HepG2 (cell line): ENCODE results near the gene NRSN2. TPM values are rescaled to one million over a fixed set of nuclear protein-coding genes. Genes with fewer than 3 reads are reported as not detected.

Experiments used
- CBFB ChIP-seq: sonication (generic); formaldehyde crosslinking; IDR thresholded peaks from 2 replicates; pipeline ENCODE4 v1.4.0; 2020; ENCODE audit warnings: missing genetic modification reagents
- CEBPG ChIP-seq: IDR thresholded peaks from 2 replicates; pipeline ENCODE4 v1.6.1; 2016
- GABPB1 ChIP-seq: IDR thresholded peaks from 2 replicates; pipeline ENCODE4 v1.6.1; 2016; ENCODE audit warnings: mild to moderate bottlenecking, missing genetic modification reagents, moderate library complexity, missing compliant biosample characterization
- HHEX ChIP-seq: IDR thresholded peaks from 2 replicates; pipeline ENCODE4 v1.6.1; 2016; ENCODE audit warnings: control low read depth
- HOXA3 ChIP-seq: sonication (generic); formaldehyde crosslinking; IDR thresholded peaks from 2 replicates; pipeline ENCODE4 v1.5.0; 2020; ENCODE audit warnings: missing genetic modification reagents
- JARID2 ChIP-seq: sonication (generic); formaldehyde crosslinking; IDR thresholded peaks from 2 replicates; pipeline ENCODE4 v1.8.1; 2023; ENCODE audit warnings: missing genetic modification reagents, inconsistent platforms; ENCODE audit not compliant: insufficient replicate concordance
- NFYB ChIP-seq: sonication (generic); formaldehyde crosslinking; IDR thresholded peaks from 2 replicates; pipeline ENCODE4 v1.4.0; 2020; ENCODE audit warnings: missing genetic modification reagents
- RFX3 ChIP-seq: IDR thresholded peaks from 2 replicates; pipeline ENCODE4 v1.6.1; 2016; ENCODE audit warnings: missing biosample characterization, missing genetic modification reagents
- SIN3B ChIP-seq: fragments of 150-350 bp; IDR thresholded peaks from 2 replicates; pipeline ENCODE4 v1.6.1; 2014; ENCODE audit warnings: low read length
- ZC3H4 ChIP-seq: sonication (generic); formaldehyde crosslinking; IDR thresholded peaks from 2 replicates; pipeline ENCODE4 v1.4.0; 2020; ENCODE audit warnings: missing genetic modification reagents, borderline replicate concordance
- ZNF292 ChIP-seq: sonication (generic); formaldehyde crosslinking; IDR thresholded peaks from 2 replicates; pipeline ENCODE4 v1.8.1; 2022; ENCODE audit warnings: mild to moderate bottlenecking, low read depth, missing genetic modification reagents, borderline replicate concordance
- ZNF552 ChIP-seq: sonication (generic); formaldehyde crosslinking; IDR thresholded peaks from 2 replicates; pipeline ENCODE4 v1.9.0; 2022; ENCODE audit warnings: missing genetic modification reagents, mild to moderate bottlenecking, borderline replicate concordance
- ZNF713 ChIP-seq: sonication (generic); formaldehyde crosslinking; IDR thresholded peaks from 2 replicates; pipeline ENCODE4 v1.4.0; 2020; ENCODE audit warnings: mild to moderate bottlenecking, missing genetic modification reagents
- ZNF737 ChIP-seq: sonication (generic); formaldehyde crosslinking; IDR thresholded peaks from 2 replicates; pipeline ENCODE4 v1.5.0; 2020; ENCODE audit warnings: missing genetic modification reagents, mild to moderate bottlenecking, borderline replicate concordance
- ZNF782 ChIP-seq: sonication (generic); formaldehyde crosslinking; IDR thresholded peaks from 2 replicates; pipeline ENCODE4 v1.4.0; 2020; ENCODE audit warnings: missing genetic modification reagents, mild to moderate bottlenecking, borderline replicate concordance
- polyA plus RNA-seq, 8 experiments: library from polyadenylated mRNA; depleted of rRNA in 3 of 8; stranded (reverse) in 7 of 8; unstranded in 1 of 8; fragments of >200 nt; fragmentation: Illumina TruSeq in 4 of 8; extraction: Trizol in 4 of 8; gene quantifications; 2 replicates each; pipeline versions ENCODE4 v1.2.1 to v1.2.3, GENCODE V29; 2011 to 2016; ENCODE audit warnings: low read depth in 4 of 8, missing spikeins in 1 of 8, mixed read lengths in 1 of 8; ENCODE audit not compliant: insufficient read depth in 1 of 8
- total RNA-seq, 5 experiments: library from RNA; depleted of rRNA; stranded (reverse); fragments of >200 nt; fragmentation: Illumina TruSeq; extraction: Trizol; gene quantifications; 2 replicates each; pipeline ENCODE4 v1.2.3, GENCODE V29; 2016; ENCODE audit warnings: low read depth in 1 of 5
- TF ChIP-seq, protein P1 (sequence below): IDR thresholded peaks from 2 replicates; pipeline ENCODE4 v1.6.1; 2016
- TF ChIP-seq, protein P2 (sequence below): IDR thresholded peaks from 2 replicates; pipeline ENCODE4 v1.4.0; 2020; ENCODE audit warnings: mild to moderate bottlenecking, missing genetic modification reagents
- TF ChIP-seq, protein P3 (sequence below): sonication (generic); IDR thresholded peaks from 2 replicates; pipeline ENCODE4 v1.6.1; 2016; ENCODE audit warnings: low read depth, borderline replicate concordance
- TF ChIP-seq, protein P4 (sequence below): sonication (generic); formaldehyde crosslinking; IDR thresholded peaks from 2 replicates; pipeline ENCODE4 v1.9.0; 2022; ENCODE audit warnings: missing genetic modification reagents, mild to moderate bottlenecking, borderline replicate concordance
- TF ChIP-seq, protein P5 (sequence below): sonication (generic); formaldehyde crosslinking; IDR thresholded peaks from 2 replicates; pipeline ENCODE4 v1.4.0; 2020; ENCODE audit warnings: mild to moderate bottlenecking, missing genetic modification reagents

NRSN2 gene
- total and polyA plus RNA-seq, 2 of the 13 experiments (the other 11 are each of a cell fraction or from before 2014, with no cell fraction given): 32.3 to 49.4 TPM

DNA sequence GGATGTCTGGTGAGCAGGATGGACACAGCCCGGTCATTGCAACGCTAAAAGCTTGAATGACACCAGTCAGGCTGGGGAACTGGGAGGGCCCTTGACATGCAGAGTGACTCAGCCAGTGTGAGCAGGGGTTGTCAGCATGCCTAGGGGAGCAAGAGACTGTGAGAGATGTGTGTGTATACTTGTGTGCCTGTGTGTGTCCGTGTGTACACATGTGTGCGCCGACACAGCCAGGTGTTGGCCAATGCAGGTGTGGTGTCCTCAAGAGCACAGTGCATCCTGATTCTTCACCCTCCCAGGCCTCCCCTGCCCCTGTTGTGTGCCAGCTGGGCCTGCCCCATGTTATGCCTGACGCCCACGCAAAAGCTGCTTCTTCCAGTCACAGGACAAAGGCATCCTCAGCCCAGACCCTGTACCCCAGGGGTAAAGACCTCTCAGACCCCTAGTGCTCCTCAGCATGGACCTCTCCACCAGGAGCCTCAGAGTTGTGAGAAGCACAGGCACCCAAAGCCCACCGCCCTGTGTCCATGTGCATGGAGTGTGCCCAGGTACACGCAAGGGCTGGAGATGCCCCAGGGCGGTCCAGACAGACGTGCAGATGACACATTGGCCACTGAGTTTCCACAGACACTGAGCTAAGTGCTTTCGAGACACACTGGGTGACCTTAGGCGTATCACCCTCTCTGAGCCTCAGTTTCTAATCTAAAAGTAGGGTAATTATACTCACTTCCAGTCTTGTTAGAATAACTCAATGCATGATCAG is 16.6 kb downstream of the NRSN2 start (continued):
- TF ChIP-seq, protein P1, sequence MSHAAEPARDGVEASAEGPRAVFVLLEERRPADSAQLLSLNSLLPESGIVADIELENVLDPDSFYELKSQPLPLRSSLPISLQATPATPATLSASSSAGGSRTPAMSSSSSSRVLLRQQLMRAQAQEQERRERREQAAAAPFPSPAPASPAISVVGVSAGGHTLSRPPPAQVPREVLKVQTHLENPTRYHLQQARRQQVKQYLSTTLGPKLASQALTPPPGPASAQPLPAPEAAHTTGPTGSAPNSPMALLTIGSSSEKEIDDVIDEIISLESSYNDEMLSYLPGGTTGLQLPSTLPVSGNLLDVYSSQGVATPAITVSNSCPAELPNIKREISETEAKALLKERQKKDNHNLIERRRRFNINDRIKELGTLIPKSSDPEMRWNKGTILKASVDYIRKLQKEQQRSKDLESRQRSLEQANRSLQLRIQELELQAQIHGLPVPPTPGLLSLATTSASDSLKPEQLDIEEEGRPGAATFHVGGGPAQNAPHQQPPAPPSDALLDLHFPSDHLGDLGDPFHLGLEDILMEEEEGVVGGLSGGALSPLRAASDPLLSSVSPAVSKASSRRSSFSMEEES (CRISPR knock-in tag): 0 out of 2 replicates have a peak, but pooled peaks have one; percentile 36
- TF ChIP-seq ZNF713 (CRISPR knock-in tag): 0 out of 2 replicates have a peak, but pooled peaks have one; percentile 21
- TF ChIP-seq RFX3 (CRISPR knock-in tag): no peak
- TF ChIP-seq NFYB: no peak
- TF ChIP-seq, protein P2, sequence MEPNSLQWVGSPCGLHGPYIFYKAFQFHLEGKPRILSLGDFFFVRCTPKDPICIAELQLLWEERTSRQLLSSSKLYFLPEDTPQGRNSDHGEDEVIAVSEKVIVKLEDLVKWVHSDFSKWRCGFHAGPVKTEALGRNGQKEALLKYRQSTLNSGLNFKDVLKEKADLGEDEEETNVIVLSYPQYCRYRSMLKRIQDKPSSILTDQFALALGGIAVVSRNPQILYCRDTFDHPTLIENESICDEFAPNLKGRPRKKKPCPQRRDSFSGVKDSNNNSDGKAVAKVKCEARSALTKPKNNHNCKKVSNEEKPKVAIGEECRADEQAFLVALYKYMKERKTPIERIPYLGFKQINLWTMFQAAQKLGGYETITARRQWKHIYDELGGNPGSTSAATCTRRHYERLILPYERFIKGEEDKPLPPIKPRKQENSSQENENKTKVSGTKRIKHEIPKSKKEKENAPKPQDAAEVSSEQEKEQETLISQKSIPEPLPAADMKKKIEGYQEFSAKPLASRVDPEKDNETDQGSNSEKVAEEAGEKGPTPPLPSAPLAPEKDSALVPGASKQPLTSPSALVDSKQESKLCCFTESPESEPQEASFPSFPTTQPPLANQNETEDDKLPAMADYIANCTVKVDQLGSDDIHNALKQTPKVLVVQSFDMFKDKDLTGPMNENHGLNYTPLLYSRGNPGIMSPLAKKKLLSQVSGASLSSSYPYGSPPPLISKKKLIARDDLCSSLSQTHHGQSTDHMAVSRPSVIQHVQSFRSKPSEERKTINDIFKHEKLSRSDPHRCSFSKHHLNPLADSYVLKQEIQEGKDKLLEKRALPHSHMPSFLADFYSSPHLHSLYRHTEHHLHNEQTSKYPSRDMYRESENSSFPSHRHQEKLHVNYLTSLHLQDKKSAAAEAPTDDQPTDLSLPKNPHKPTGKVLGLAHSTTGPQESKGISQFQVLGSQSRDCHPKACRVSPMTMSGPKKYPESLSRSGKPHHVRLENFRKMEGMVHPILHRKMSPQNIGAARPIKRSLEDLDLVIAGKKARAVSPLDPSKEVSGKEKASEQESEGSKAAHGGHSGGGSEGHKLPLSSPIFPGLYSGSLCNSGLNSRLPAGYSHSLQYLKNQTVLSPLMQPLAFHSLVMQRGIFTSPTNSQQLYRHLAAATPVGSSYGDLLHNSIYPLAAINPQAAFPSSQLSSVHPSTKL (CRISPR knock-in tag): peak; percentile 15; the same call in 1 of the 2 replicates
- TF ChIP-seq ZNF737: peak; percentile 36; the same call in 1 of the 2 replicates
- TF ChIP-seq HOXA3 (CRISPR knock-in tag): peak; percentile 21; the same call in 1 of the 2 replicates
- TF ChIP-seq, protein P3, sequence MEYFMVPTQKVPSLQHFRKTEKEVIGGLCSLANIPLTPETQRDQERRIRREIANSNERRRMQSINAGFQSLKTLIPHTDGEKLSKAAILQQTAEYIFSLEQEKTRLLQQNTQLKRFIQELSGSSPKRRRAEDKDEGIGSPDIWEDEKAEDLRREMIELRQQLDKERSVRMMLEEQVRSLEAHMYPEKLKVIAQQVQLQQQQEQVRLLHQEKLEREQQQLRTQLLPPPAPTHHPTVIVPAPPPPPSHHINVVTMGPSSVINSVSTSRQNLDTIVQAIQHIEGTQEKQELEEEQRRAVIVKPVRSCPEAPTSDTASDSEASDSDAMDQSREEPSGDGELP: peak; percentile 12; the same call in 1 of the 2 replicates
- TF ChIP-seq ZNF292 (CRISPR knock-in tag): peak; percentile 71; the same call in 1 of the 2 replicates
- TF ChIP-seq GABPB1 (CRISPR knock-in tag): peak; percentile 40
- TF ChIP-seq, protein P4, sequence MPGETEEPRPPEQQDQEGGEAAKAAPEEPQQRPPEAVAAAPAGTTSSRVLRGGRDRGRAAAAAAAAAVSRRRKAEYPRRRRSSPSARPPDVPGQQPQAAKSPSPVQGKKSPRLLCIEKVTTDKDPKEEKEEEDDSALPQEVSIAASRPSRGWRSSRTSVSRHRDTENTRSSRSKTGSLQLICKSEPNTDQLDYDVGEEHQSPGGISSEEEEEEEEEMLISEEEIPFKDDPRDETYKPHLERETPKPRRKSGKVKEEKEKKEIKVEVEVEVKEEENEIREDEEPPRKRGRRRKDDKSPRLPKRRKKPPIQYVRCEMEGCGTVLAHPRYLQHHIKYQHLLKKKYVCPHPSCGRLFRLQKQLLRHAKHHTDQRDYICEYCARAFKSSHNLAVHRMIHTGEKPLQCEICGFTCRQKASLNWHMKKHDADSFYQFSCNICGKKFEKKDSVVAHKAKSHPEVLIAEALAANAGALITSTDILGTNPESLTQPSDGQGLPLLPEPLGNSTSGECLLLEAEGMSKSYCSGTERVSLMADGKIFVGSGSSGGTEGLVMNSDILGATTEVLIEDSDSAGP (CRISPR knock-in tag): 0 out of 2 replicates have a peak, but pooled peaks have one; percentile 13
- TF ChIP-seq ZC3H4 (CRISPR knock-in tag): no peak
- TF ChIP-seq ZNF552: peak; percentile 66; the same call in 1 of the 2 replicates
- TF ChIP-seq ZNF782: peak; percentile 90; the same call in 1 of the 2 replicates
- no peak for TF ChIP-seq HHEX (CRISPR knock-in tag)
- TF ChIP-seq SIN3B: no peak
- TF ChIP-seq, protein P5, sequence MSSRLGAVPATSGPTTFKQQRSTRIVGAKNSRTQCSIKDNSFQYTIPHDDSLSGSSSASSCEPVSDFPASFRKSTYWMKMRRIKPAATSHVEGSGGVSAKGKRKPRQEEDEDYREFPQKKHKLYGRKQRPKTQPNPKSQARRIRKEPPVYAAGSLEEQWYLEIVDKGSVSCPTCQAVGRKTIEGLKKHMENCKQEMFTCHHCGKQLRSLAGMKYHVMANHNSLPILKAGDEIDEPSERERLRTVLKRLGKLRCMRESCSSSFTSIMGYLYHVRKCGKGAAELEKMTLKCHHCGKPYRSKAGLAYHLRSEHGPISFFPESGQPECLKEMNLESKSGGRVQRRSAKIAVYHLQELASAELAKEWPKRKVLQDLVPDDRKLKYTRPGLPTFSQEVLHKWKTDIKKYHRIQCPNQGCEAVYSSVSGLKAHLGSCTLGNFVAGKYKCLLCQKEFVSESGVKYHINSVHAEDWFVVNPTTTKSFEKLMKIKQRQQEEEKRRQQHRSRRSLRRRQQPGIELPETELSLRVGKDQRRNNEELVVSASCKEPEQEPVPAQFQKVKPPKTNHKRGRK (CRISPR knock-in tag): no peak
- TF ChIP-seq CBFB (CRISPR knock-in tag): 0 out of 2 replicates have a peak, but pooled peaks have one; percentile 25
- peak; percentile 12; the same call in 1 of the 2 replicates for TF ChIP-seq CEBPG (CRISPR knock-in tag)
- TF ChIP-seq JARID2 (CRISPR knock-in tag): peak; percentile 6
